ENCODE results near the gene AMER1.

- no peak for TF ChIP-seq TCF4 (CRISPR knock-in tag; IDR thresholded peaks at IDR 0.05; ENCODE audit: borderline replicate concordance)
- TF ChIP-seq TOX (CRISPR knock-in tag; IDR thresholded peaks at IDR 0.05; ENCODE audit: borderline replicate concordance): no peak
- no peak for TF ChIP-seq ESRRG (CRISPR knock-in tag; IDR thresholded peaks at IDR 0.05)
- TF ChIP-seq RARB (CRISPR knock-in tag; IDR thresholded peaks at IDR 0.05): no peak
- no peak for TF ChIP-seq ARNTL (CRISPR knock-in tag; IDR thresholded peaks at IDR 0.05; ENCODE audit: borderline replicate concordance, low read depth)
- no peak for TF ChIP-seq ZNF8 (CRISPR knock-in tag; IDR thresholded peaks at IDR 0.05)
- no peak for TF ChIP-seq PATZ1 (CRISPR knock-in tag; IDR thresholded peaks at IDR 0.05; ENCODE audit: borderline replicate concordance)
- TF ChIP-seq CSDC2 (CRISPR knock-in tag; IDR thresholded peaks at IDR 0.05): no peak
- no peak for TF ChIP-seq CREB5 (CRISPR knock-in tag; IDR thresholded peaks at IDR 0.05; ENCODE audit: low read depth)
- no peak for TF ChIP-seq ZFP30 (CRISPR knock-in tag; IDR thresholded peaks at IDR 0.05)
- no peak for TF ChIP-seq CSRNP3 (CRISPR knock-in tag; IDR thresholded peaks at IDR 0.05)
Measured at GRCh38 chrX:64192040-64192439, 13.5 kb downstream of the AMER1 start.
